Middle frontal gyrus (tissue), 1 donor: ENCODE data around the gene PIEZO1.

ENCODE experiments used
- DNase-seq: peaks from one replicate; pipeline ENCODE4 v3.0.0-alpha.2; 2015; ENCODE audit warnings: low spot score; ENCODE audit errors: extremely low spot score

The PIEZO1 gene

DNA sequence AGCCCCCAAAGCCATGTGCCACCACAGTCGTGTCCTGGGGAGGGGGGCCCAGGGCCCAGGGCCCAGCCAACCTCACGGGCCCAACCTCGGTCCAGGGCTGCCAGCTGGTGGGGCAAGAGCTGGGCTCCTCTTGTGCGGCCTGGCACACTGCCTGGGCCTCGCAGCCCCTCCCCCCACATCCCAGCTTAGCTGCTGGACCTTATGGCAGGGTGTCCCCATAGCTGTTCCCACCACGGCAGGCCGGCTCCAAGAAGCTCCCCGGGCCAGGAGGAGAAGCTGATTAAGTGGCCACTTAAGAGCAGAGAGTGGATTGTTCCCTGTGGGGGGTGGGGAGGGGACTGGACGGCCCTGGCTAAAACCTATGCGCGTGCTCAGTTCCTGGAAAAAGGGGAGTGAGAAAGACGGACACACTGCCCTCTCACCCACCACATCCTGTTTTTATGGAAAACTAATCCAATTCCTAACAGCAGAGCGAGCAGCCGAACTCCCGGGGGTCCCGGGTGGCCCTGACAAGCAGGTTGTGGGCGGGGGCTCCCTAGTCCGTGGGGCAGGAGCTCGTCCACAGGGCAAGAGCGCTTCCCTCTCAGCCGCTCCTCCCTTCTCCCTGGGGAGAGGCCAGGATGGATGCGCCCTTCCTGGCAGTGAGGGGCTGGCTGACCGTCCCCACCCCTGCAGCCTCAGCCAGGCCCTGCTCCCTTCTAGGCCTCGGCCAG is 16.8 kb downstream of the PIEZO1 start:
- DNase-seq = no peak

GRCh38 chr16:88767546-88768070 is 17.4 kb downstream of the PIEZO1 start:
- DNase-seq = no peak

DNA sequence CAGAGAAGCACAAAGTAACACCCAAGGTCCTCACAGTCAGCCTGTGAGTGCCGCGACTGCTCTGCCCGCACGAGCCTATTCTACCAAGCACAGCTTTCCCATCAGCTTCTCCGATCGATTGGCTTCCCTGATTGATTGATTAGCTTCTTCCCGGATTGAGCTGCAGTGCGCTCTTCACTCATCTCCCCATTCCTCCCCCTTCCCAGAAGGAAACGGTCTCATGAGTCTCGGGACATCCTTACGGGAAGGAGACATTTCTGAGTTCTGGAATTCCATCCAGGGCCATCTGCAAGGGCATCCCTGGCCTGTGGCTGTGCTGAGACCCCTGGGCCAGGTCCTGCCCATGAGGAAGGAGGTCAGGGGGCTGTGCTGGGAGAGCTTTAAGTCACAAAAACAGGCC is 18.0 kb downstream of the PIEZO1 start:
- no peak for DNase-seq

DNA sequence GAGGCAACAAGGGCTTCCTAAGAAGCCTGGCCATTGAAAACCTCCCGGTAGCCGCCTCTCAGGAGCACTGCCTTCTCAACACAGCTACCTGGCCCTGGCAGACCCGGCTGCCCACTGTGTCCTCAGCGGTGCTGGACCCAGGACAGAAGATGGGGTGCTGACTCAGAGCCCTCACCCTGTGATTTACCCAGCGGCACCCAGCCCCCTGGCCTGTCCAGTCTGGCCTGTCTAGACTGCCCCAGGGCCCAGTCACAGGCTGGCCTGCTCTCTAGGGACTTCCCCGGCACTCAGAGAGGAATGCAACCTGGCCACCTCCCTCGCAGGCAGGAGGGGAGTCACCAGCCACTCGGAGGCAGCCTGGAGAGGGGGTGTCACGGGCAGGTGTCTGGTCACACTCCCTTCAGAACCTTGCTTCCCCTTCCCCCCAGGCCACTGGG is 20.1 kb downstream of the PIEZO1 start:
- no peak for DNase-seq

DNA sequence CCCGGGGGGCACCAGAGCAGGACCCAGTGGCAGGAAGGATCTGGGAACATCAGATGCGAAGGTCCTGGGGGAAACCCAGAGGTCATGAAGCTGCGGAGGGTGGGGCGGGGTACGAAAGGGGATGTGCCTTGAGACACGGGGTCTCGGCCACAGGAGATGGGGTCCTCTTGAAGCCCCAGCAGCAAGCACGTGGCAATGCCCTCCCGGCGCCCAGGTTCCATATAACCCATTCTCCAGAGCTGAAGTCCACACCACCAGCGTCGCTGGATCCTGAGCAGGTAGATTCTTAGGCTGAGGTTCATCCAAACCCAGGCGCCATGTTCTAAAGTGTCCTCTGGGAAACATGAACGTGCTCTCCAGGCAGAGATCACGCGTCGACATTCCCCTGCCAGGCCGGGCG is 20.9 kb downstream of the PIEZO1 start:
- no peak for DNase-seq

GRCh38 chr16:88763502-88764053 is 21.4 kb downstream of the PIEZO1 start:
- DNase-seq = no peak

GRCh38 chr16:88762941-88763340 is 22.1 kb downstream of the PIEZO1 start:
- DNase-seq = no peak

DNA sequence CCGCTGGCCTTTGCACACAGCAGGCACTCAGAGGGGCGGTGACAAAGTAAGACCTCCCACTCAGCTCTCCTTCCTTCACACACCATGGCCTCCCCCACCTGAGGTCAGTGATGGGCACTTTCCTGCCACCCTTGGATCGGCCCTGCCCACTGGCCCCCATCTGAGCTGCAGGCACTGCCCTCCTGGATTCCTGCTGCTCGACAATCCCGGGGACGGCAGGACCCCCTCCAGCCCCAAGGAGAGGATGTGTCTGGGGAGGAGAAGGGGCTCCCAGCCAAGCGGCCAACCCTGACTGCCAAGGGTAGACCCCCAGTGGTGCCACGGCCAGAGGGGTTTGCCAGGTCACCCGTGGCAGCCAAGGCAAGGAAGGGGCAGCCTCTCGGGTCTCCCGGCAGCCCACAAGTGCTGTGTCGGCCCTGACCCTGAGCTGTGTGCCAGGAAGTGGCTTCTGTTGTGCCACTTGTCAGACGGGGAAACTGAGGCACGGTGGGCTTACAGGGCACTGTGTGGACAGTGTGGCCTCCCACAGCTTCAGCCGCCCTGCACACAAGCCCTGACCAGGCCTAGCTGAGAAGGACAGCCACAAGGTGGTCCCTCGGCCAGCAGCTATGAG is 22.7 kb downstream of the PIEZO1 start:
- DNase-seq = no peak

DNA sequence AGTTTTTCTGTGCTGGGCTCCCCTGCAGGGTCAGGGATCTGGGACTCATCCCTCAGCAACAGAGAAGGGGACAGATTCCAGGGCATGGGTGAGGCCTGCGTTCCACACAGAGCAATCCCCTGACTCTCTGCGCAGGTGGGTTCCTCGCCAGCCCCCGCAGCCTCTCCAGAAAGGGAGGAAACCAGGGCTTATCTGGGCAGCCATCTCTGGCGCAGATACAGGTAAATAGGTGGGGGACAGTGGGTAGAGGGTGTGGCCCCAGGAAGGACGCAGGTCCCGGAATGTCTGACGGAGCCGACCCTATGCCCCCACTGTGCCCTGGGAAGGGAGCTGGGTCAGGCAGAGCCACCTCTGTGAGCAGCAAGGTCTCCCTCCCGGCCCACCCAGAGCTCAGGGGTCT is 23.2 kb downstream of the PIEZO1 start:
- no peak for DNase-seq

- DNase-seq = no peak
These were observed 23.9 kb downstream of the PIEZO1 start for GRCh38 chr16:88761143-88761534.

DNA sequence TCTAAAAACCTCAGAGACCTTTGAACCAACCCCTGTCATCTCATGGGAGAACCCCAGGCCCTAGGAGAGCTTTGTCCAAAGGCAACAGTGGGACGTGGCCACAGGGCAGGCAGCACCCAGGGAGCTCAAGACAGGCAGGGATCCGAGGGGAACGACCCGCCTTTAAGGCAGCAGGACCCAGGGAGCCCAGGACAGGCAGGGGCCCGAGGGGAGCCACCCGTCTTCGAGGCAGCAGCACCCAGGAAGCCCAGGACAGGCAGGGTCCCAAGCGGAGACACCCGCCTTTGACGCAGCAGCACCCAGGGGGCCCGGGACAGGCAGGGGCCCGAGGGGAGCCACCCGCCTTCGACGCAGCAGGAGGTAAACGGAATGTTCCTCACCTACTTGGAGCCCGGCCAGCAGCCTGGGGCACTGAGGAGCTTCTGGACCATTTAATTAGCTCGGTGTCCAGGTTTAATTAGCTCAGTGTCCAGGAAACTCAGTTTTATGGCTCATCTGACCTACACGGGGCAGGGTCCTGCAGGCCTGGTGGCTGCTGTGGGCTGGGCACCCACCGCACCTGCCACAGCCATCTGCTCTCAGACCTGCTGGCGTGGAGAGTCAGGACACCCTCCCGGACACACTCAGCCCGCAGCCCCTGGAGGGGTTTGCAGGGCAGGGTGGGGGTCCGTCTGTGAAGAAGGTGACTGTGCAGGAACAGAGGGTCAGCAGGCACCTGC is 24.4 kb downstream of the PIEZO1 start:
- DNase-seq = no peak

- no peak for DNase-seq
These were observed 25.1 kb downstream of the PIEZO1 start for GRCh38 chr16:88759976-88760350.

DNA sequence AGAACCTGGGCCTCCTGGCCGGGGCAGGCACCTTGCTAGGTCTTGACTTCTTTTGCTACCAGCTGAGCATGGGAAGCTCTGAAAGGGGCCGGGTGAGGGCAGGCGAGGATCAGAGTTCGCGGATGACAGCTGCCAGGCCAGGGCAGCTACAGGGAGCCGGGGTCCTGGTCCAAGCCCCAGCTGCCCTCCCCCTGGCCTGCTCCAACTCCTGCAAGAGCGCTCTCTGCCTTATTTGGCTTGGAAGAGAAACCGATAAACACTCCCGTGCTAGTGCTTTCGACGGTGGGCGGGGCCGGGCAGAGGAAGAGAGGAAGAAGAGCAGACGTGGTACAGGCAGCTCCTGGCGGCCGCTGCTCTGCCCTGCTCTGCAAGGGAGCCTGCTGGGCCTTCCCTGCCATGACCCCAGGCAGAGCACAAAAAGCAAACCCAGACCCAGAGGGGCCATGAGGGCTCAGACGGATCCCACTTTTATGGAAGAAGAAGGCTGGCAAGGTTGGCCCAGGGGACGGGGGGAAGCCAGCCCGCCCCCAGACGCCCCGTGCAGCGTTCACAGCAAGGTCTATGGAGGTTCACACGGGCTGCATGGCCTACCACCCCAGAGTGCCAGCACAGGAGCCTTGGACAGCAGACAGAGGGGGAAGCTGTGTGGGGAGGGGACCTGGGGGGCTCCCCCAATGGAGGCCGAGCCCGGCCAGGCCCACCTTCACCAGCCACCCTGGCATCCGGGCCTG is 25.6 kb downstream of the PIEZO1 start:
- DNase-seq = no peak

DNA sequence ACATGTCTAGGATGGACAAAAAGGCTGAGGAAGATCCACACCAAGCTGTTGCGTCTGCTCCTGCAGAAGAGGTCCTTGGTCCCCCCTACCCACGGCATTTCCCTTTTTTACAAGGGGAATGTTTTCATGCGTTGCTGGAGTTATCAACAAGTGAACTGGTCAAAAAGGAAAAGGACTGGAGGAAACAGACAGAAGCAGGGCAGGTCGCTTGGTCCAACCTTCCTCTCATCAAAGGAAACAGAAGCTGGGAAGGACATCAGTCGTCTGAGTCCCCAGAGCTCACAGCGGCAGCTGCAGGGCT is 26.1 kb downstream of the PIEZO1 start:
- no peak for DNase-seq

- no peak for DNase-seq
These were observed 26.6 kb downstream of the PIEZO1 start for GRCh38 chr16:88758227-88758943.

GRCh38 chr16:88755745-88756443 is 29.1 kb downstream of the PIEZO1 start:
- no peak for DNase-seq

DNA sequence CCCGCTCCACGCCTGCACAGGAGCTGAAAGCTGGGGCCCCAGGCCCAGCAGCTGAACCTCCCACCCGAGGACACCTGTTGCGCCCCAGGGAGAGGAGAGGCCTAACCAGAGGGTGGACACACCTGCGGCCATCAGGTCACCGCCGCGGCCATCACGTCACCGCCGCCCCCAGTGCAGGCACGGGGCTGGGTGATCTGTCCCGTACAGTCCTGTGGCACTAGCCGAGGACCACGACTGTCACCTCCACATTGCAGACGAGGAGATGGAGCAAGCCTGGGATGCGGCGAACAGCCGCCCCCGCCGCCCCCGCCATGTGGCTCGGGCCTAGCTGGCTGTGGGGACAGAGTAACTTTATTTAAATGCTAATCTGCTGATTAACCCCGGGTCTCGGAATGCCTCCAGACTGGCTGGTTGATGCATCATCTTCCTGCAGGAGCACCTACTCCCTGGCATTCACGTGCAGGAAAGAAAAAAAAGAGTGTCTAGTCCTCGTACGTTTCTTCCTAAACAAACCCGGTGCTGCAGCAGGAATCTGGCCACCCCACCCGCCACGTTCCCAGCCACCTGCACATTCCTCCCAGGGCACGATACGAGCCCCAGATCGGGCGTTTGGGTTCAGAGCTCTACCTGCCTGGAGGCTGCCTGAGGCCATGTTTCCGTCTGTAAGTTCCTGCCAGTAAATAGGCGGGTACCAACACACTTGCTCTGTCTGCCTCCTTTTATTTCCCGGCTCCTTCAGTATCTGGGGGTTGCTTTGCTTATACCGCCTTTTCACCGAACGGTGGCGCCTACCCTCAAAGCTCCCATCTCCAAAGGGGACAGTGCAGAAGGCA is 29.9 kb downstream of the PIEZO1 start:
- DNase-seq = no peak

DNA sequence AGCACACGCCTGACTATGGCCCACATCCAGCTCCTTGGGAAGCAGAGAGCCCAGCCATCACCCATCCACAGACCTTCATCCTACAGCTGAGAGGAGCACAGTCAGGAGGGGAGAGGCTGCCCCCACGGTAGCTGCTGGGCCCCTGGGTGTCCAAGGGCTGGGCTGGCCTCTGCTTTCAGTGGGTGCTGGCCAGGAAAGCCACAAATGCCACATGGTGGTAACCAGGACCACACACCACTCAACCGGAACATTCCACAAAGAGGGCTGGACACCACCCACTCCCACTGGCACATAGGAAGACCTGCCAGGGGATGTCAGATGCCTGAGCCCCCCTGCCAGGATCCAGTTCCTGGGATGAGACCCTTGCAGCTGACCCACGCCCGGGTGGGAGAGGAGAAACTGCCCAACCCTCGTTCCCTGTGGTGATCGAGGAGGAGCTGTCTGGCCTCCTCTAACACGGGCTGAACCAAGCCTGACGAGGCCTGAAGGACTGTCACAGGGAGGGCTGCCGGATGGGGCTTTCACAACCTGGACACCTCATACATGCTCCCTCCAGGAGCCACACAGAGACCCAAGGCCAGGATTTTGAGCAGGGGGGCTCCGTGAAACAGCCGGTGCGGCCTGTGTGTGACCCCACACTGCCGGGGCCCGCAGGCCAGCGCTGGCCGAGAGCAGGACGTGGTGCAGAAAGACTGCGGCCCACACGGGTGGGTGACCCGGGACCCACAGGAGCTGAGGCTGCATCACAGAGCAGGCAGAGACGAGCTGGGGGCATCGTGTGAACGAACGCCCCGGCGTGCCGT is 30.7 kb downstream of the PIEZO1 start:
- DNase-seq = no peak

DNA sequence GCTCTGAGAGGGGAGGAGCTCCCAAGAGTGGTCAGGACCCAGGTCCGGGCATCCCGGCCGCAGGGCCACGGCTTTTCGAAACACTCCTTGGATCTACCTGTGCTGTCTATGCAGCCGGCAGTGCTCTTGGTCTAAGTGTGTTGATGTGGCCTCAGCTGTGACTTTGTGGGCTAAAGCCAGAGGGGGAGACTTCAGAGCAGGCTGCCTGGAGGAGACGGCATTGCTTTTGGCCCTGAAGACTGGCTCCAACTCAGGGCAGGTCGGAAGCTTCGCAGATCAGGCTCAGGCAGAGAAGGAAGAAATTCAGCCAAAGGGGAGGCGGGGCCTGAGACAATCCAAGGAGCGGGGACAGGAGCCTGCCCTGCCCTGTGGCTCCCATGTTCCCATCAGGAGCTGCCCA is 31.4 kb downstream of the PIEZO1 start:
- DNase-seq = no peak
